Sigmoid colon (tissue), 7 donors: ENCODE results near the gene MYT1. TPM values are rescaled to one million over a fixed set of nuclear protein-coding genes. Genes with fewer than 3 reads are reported as not detected.

Experiments
- DNase-seq: peaks from one replicate; pipeline ENCODE4 v3.0.0-alpha.2; 2019
- H3K27ac ChIP-seq, 4 donors: fragments of 200-600 bp; sonication (generic); one replicate each; pipeline ENCODE4 v1.5.1; 2016 to 2019; ENCODE audit warnings: mild to moderate bottlenecking in 1 of 4
- H3K27me3 ChIP-seq, 3 donors: fragments of 200-600 bp; sonication (generic); one replicate each; pipeline ENCODE4 v1.5.1; 2019; ENCODE audit warnings: mild to moderate bottlenecking in 1 of 3
- H3K36me3 ChIP-seq, 4 donors: fragments of 200-600 bp; sonication (generic); one replicate each; pipeline ENCODE4 v1.5.1; 2016 to 2019
- H3K4me1 ChIP-seq, 4 donors: fragments of 200-600 bp; sonication (generic); one replicate each; pipeline ENCODE4 v1.5.1; 2017 to 2019
- H3K4me3 ChIP-seq, 4 donors: fragments of 200-600 bp; sonication (generic); one replicate each; pipeline ENCODE4 v1.5.1; 2017 to 2019; ENCODE audit warnings: mild to moderate bottlenecking in 2 of 4, moderate library complexity in 1 of 4
- H3K9me3 ChIP-seq, 4 donors: fragments of 200-600 bp in 3 of 4; sonication (generic) in 3 of 4; one replicate each; pipeline versions ENCODE4 v1.5.1 to v1.6.1; 2013 to 2019
- CTCF ChIP-seq, 4 experiments: fragments of 450-650 bp in 3 of 4; fragments of 200-600 bp in 1 of 4; IDR thresholded peaks; one replicate each; pipeline ENCODE4 v1.5.1; 2016 to 2019; ENCODE audit warnings: antibody characterized with exemption in 4 of 4, mild to moderate bottlenecking in 3 of 4, moderate library complexity in 2 of 4
- EP300 ChIP-seq, 4 donors: sonication (generic); formaldehyde crosslinking; IDR thresholded peaks; one replicate each; pipeline ENCODE4 v1.6.1; 2017; ENCODE audit warnings: antibody characterized with exemption in 4 of 4
- POLR2A ChIP-seq, 2 donors: fragments of 450-650 bp; IDR thresholded peaks; one replicate each; pipeline ENCODE4 v1.6.1; 2016; ENCODE audit warnings: antibody characterized with exemption in 2 of 2, mild to moderate bottlenecking in 2 of 2, moderate library complexity in 2 of 2
- POLR2AphosphoS5 ChIP-seq, 4 donors: sonication (generic); formaldehyde crosslinking; IDR thresholded peaks; one replicate each; pipeline ENCODE4 v1.6.1; 2017; ENCODE audit warnings: antibody characterized with exemption in 4 of 4
- WGBS, 2 donors: extraction: QIAGEN DNeasy Blood & Tissue Kit; methylation state at CpG; one replicate each; pipeline ENCODE4 v1.1.7; 2013; 5-methylcytosine and 5-hydroxymethylcytosine counted together
- intact Hi-C: fragments of 100-400 bp; cut with DNase I; formaldehyde crosslinking; loops from one replicate; pipeline ENCODE4 v1.15.1; 2023
- polyA plus RNA-seq, 3 donors: library from polyadenylated mRNA; stranded (reverse); fragments of 200-250 nt; gene quantifications; one replicate each; pipeline ENCODE4 v1.2.3, GENCODE V29; 2013
- total RNA-seq, 4 donors: library from RNA; depleted of rRNA; stranded (reverse); fragments of >200 nt; gene quantifications; one replicate each; pipeline ENCODE4 v1.1.0, GENCODE V29; 2016
- donor health status: healthy with polysubstance abuse.
- donor health status: Bipolar disorder and iron deficiency.
- donor health status: healthy.

The MYT1 gene
- total and polyA plus RNA-seq, 7 donors, result under 0.01 to 1.1 (median 0.27) TPM; not detected in 2

GRCh38 chr20:64230461-64231145 lies 66.4 kb downstream of the MYT1 start:
- H3K27ac ChIP-seq, result no peak overlapping the region
- H3K36me3 ChIP-seq, result no peaks in the 10 kb centered on the region
- 88 to 90% methylated on average over 22 of the region's 22 CpGs for WGBS, 2 donors
- no peaks in the 10 kb centered on the region for H3K9me3 ChIP-seq
- intact Hi-C loops, result no loop called here
- H3K4me3 ChIP-seq, result no peak overlapping the region
- no peak for DNase-seq
- no peaks in the 10 kb centered on the region for H3K4me1 ChIP-seq
- TF ChIP-seq POLR2A (IDR thresholded peaks at IDR 0.05) (no peak), CTCF (IDR thresholded peaks at IDR 0.05) (no peak), POLR2AphosphoS5 (IDR thresholded peaks at IDR 0.05) (no peak)
- H3K27me3 ChIP-seq, result no peaks in the 10 kb centered on the region

GRCh38 chr20:64231621-64232550 lies 67.6 kb downstream of the MYT1 start:
- Histone ChIP-seq H3K27ac (no peak overlapping the region), H3K36me3 (no peaks in the 10 kb centered on the region), H3K4me3 (no peak overlapping the region), H3K9me3 (no peaks in the 10 kb centered on the region), H3K4me1 (no peaks in the 10 kb centered on the region), H3K27me3 (no peaks in the 10 kb centered on the region)
- intact Hi-C loops, result no loop called here
- TF ChIP-seq CTCF (IDR thresholded peaks at IDR 0.05) (no peak), POLR2AphosphoS5 (IDR thresholded peaks at IDR 0.05) (no peak)
- 89 to 93% methylated on average over 27 of the region's 27 CpGs for WGBS, 2 donors
- DNase-seq, result no peak

GRCh38 chr20:64232794-64233193 lies 68.5 kb downstream of the MYT1 start:
- no peaks in the 10 kb centered on the region for H3K4me1 ChIP-seq
- TF ChIP-seq CTCF (IDR thresholded peaks at IDR 0.05) (no peak), EP300 (IDR thresholded peaks at IDR 0.05) (no peak), POLR2A (IDR thresholded peaks at IDR 0.05) (no peak)
- H3K36me3 ChIP-seq, result no peaks in the 10 kb centered on the region
- H3K4me3 ChIP-seq, result no peak overlapping the region
- no peak overlapping the region for H3K27ac ChIP-seq
- intact Hi-C loops, result no loop called here
- DNase-seq, result no peak
- H3K27me3 ChIP-seq, result no peaks in the 10 kb centered on the region
- 52 to 56% methylated on average over 3 of the region's 3 CpGs for WGBS, 2 donors
- H3K9me3 ChIP-seq, result no peaks in the 10 kb centered on the region

- WGBS, 2 donors, result 85 to 86% methylated on average over 5 of the region's 5 CpGs
- no peak for DNase-seq
- H3K27ac ChIP-seq, result no peak overlapping the region
These were observed 69.5 kb downstream of the MYT1 start for GRCh38 chr20:64233725-64234124.

More at GRCh38 chr20:64233725-64234124, 69.5 kb downstream of the MYT1 start:
- no peaks in the 10 kb centered on the region for H3K4me1 ChIP-seq
- intact Hi-C loops, result no loop called here
- no peak overlapping the region for H3K4me3 ChIP-seq
- no peaks in the 10 kb centered on the region for H3K9me3 ChIP-seq
- no peaks in the 10 kb centered on the region for H3K27me3 ChIP-seq
- H3K36me3 ChIP-seq, result no peaks in the 10 kb centered on the region
- TF ChIP-seq CTCF (IDR thresholded peaks at IDR 0.05) (no peak), POLR2AphosphoS5 (IDR thresholded peaks at IDR 0.05) (no peak), EP300 (IDR thresholded peaks at IDR 0.05) (no peak), POLR2A (IDR thresholded peaks at IDR 0.05) (no peak)
